GM13977 (cell line): ENCODE data around the gene PREB.
A peak's percentile ranks its signal among the peaks of the same experiment; 100 is the strongest.
"Not testable (repeated sequence)": the region's sequence is repeated elsewhere in the genome, so short reads cannot be mapped to it uniquely, and the experiment has no call there.

ENCODE experiments used
- DNase-seq: peaks from one replicate; pipeline ENCODE4 v3.0.0; 2012; ENCODE audit warnings: low spot score
- CTCF ChIP-seq: IDR thresholded peaks from 2 replicates; pipeline ENCODE4 v1.5.1; 2012; ENCODE audit warnings: mild to moderate bottlenecking, control low read depth; ENCODE audit not compliant: insufficient read depth; ENCODE audit errors: extremely low read depth, missing control alignments
- in situ Hi-C: fragments of 300-500 bp; cut with MboI; formaldehyde crosslinking; loops from one replicate; pipeline ENCODE4 v1.12.0; 2022; ENCODE audit warnings: low sequenced_read_pairs, low pct_unique_long_range_greater_than_20kb, mixed read lengths, inconsistent platforms; ENCODE audit not compliant: unreplicated experiment

The PREB gene

GRCh38 chr2:27126252-27126710 is 8.2 kb downstream of the PREB start:
- in situ Hi-C loops: no loop called here
- no peak for DNase-seq
- no peak for TF ChIP-seq CTCF

- DNase-seq: no peak
- in situ Hi-C loops: no loop called here
- TF ChIP-seq CTCF: no peak
These were observed 9.3 kb downstream of the PREB start for GRCh38 chr2:27125104-27125503.

GRCh38 chr2:27123302-27124150 is 10.9 kb downstream of the PREB start, which contains the start of gene ABHD1:
Gene ABHD1, plus strand, starts transcription at chr2:27123815. Its CDS starts 134 bp downstream, at chr2:27123949.
- in situ Hi-C loops: no loop called here
- TF ChIP-seq CTCF: peak; percentile 12
- peak; percentile 75 for DNase-seq

- no peak for TF ChIP-seq CTCF
- in situ Hi-C loops: no loop called here
- no peak for DNase-seq
These were observed 11.6 kb downstream of the PREB start for GRCh38 chr2:27122791-27123190.

GRCh38 chr2:27121906-27122305 is 12.5 kb downstream of the PREB start:
- no peak for DNase-seq
- no peak for TF ChIP-seq CTCF
- in situ Hi-C loops: no loop called here

GRCh38 chr2:27119330-27119670 is 15.1 kb downstream of the PREB start:
- in situ Hi-C loops, DNase-seq: not testable (repeated sequence)

- in situ Hi-C loops: no loop called here
- TF ChIP-seq CTCF: no peak
- DNase-seq: peak; percentile 54
These were observed 15.7 kb downstream of the PREB start, which contains the start of gene CGREF1 for GRCh38 chr2:27118525-27119329. Gene CGREF1, minus strand, starts transcription at chr2:27119128. Its CDS starts 14,762 bp downstream, at chr2:27104366.
